Brain pericyte (primary cell): ENCODE results near the gene ABHD11.
"Not testable (repeated sequence)": the region's sequence is repeated elsewhere in the genome, so short reads cannot be mapped to it uniquely, and the experiment has no call there.

Experiments
- DNase-seq: peaks from one replicate; pipeline ENCODE4 v3.0.0-alpha.2; 2012; ENCODE audit warnings: low read depth, low spot score

ABHD11 gene

DNA sequence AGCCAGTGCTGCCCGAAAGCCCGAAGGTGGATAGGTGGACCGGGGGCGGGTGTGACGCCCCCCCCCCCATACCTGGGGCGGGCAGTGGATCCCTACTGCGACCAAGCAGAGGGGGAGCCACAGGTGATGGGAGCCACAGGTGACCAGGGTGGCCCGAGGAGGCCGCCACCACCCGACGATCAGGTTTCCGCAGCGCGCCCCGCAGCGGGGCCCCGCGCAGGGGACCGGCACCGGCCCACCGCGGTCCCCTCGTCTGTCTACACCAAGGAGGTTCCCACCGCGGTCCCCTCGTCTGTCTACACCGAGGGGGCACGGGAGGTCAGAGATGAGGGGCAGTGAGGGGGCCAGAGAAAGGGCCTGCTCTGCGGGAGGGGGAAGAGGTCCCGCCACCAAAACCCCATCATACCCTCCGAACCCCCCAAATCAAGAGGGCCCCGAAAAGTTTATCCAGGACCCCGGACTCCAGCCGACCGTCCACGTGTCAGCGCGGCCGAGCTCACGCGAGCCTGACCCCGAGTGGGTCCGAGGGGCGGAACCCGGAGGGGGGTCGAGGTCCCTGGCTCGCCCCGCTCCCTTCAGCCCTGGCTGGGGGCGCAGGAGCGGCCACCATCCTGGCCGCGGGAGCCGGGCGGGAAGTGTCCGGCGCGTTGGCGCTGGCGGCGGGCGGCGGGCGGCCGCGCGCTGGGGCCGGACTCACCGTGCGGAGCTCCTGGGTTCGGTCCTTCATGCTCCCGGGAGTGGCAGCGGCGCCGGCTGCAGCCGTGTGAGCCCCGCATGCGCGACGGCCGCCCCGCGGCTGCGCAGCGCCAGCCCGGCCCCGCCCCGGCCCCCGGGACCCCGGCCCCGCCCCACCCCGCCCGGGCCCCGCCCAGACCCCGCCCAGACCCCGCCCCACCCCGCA is 19.4 kb downstream of the ABHD11 start, which contains the start of gene STX1A:
Gene STX1A, minus strand, starts transcription at position 765 of the 901 bp plus-strand sequence. Its CDS starts 38 bp downstream, at position 727.
- no peak for DNase-seq

DNA sequence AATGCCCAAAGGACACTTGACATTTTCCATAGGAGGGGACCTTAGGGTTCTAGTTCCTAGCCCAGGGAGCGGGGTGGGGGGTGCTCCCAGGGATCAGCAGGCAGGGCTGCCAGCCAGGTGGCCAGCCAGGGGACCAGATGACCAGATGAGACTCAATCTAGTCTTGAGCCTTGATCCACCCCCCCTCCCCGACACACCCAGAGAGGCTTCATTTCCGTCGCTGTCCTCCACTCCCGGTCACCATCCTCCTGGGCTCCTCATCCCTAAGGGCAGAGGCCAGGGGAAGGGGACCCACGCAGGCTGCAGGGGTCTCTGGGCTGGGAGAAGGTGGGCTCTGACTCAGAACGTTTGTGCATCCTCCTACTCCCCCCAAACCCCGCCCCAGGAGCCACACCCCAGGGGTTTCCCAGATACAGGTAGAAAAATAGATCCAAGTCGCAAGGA is 20.1 kb downstream of the ABHD11 start:
- no peak for DNase-seq

GRCh38 chr7:73717991-73718405 is 20.6 kb downstream of the ABHD11 start:
- no peak for DNase-seq

GRCh38 chr7:73717025-73717807 is 21.4 kb downstream of the ABHD11 start:
- DNase-seq, result no peak

- DNase-seq, result no peak
Measured at GRCh38 chr7:73716318-73716890, 22.2 kb downstream of the ABHD11 start.

DNA sequence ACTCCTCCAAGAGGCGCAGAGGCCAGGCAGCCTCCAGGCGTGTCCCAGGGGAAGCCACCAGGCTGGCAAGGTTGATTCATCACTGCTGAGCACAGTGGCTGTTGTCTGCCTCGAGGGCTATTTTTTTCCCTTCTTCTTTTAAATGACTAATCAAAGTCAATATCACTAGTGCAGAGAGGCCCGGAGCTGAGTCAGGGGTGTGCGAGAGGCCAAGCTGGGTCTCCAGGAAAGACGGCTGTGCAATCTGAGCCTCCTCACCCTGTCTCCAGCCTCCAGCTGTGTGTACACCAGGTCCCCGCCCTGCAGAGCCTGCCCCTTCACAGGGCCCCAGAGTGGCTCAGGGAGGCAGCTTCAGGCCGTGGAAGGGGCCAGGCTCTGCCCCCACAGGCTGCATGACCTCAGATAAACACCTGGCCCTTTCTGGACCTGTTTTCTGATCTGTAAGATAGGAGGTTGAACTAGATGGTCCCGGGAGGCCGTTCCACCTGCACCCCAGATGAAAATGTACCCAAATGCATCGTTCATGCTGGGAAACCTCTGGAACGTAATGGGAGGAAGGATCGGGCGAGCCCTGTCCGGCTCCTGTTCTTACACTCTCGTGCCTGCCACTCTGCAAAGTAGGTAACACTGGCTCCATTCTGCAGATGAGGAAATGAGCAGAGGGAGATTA is 22.8 kb downstream of the ABHD11 start:
- DNase-seq, result peak; percentile 88

GRCh38 chr7:73713319-73713718 is 25.3 kb downstream of the ABHD11 start:
- DNase-seq, result not testable (repeated sequence)

GRCh38 chr7:73712773-73713172 is 25.8 kb downstream of the ABHD11 start:
- DNase-seq, result no peak

DNA sequence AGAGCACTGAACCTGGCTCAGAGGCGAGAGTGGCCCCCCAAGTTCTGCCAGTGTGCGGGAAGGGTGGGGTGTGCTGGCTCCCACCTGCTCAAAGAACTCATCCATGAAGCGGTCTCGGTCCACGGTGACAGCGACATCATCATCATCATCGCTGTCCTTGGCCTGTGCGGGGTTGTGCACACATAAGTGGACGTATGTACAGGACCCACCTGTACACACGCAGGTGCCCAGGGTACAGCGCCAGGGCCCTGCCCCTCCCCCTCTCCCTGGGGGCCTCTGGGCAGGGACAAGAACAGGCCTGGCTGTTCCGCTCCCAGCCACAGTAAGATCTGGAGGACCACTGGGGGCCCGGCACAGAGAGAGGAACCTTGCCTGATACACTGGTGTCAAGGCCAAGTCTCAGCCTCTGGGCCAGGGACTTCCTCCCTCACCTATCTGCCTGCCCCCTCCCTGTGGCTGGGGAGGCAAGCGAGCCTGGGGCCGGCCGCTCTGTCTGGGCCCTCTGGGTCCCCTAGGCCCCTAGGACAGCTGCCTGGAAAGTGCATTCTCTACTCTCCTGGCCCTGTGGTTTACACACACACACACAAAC is 29.5 kb downstream of the ABHD11 start:
- DNase-seq, result no peak

DNA sequence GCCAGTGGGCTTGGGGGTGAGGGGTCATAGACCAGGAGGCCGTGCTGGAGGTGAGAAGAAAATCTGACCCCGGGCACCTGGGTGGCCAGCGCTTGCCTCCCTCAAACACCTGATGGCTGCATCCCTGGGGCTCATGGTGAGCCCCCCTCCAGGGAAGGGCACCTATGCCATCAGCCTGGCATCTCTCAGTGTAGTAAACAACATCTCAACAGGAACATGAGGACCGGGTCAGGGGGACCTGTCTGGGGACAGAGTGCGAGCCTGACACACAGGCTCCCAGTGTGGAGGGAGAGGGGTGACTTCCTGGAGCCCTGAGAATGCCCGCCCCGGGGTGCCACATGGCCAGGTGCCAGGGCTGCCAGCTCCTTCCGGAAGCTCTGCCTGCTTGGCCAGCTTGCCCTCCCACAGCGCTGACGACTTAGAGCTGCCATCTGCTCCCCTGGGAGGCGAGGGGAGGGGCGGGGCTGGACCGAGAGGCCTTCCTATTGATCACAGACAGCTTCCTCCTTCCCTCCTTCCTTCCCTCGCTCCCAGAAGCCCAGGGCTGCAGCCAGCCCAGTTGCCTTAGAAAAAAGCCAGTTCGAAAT is 31.5 kb downstream of the ABHD11 start:
- no peak for DNase-seq

GRCh38 chr7:73706126-73707044 is 32.2 kb downstream of the ABHD11 start:
- DNase-seq, result no peak

DNA sequence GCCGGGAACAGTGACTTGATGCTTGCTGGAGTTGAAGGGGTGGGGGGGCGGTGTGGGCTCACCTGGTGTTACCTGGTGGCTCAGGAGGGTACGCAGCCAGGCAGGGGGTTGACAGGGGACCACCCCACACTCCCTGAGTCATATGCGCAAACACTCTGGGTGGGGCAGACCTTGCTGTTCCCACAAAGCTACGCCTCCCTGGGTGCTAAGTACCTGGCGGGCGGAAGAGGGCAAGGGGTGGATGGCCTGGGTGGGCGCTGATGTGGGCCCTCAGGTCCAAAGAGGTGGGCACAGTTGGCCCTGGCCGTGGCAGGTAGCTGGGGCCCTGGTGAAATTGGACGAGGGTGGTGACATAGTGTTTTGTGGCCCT is 33.1 kb downstream of the ABHD11 start:
- DNase-seq, result no peak

GRCh38 chr7:73704640-73705550 is 33.7 kb downstream of the ABHD11 start:
- peak; percentile 84 for DNase-seq

- no peak for DNase-seq
Measured at GRCh38 chr7:73703757-73704639, 34.6 kb downstream of the ABHD11 start.

DNA sequence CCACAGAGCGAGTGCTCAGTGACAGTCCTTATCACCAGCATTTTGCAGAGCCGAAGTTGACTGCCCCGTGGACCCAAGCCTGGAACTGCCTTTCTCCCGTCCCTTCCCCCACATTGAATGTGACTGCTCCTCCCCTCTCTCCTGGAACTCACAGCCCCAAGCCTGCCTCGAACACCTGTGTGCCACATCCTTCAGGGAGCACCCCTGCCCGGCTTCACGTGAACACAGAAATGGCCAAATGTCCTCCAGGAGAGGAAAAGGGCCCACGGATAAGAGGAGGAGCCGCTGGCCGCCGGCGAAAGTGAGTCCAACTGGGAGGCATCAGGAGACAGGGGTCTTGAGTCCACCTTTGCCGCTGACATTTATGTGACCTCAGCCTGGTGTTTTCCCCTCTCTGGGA is 35.4 kb downstream of the ABHD11 start:
- no peak for DNase-seq

DNA sequence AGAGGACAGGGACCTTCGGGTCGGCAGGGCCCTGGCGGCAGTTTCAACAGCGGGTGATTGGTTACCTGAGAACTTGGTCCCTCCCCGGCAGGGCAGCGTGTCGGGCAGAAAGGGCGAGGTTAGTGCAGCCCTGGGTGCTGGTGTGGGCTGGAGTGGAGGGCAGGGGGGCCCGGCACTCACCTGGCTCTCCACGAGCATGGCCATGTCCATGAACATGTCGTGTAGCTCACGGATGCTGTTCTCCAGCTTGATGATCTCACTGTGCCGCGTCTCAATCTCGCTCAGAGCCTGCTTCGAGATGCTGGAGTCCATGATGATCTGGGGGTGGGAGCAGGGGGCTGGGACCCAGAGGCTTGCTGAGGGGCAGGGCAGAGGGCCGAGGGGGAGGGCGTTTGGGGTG is 35.9 kb downstream of the ABHD11 start:
- no peak for DNase-seq

- DNase-seq, result no peak
Measured at GRCh38 chr7:73702226-73702625, 36.4 kb downstream of the ABHD11 start.
